Stimulated activated CD8-positive, alpha-beta memory T cell treated with anti-CD3 and anti-CD28 coated beads, Interleukin-15, amount 100 ng/mL, for 4 hours (primary cell): ENCODE data around the gene CSNK1A1L.

ENCODE experiments used
- DNase-seq, 2 donors: peaks; one replicate each; pipeline ENCODE4 v3.0.0-alpha.2; 2020; ENCODE audit warnings: low read depth in 2 of 2

The CSNK1A1L gene

DNA sequence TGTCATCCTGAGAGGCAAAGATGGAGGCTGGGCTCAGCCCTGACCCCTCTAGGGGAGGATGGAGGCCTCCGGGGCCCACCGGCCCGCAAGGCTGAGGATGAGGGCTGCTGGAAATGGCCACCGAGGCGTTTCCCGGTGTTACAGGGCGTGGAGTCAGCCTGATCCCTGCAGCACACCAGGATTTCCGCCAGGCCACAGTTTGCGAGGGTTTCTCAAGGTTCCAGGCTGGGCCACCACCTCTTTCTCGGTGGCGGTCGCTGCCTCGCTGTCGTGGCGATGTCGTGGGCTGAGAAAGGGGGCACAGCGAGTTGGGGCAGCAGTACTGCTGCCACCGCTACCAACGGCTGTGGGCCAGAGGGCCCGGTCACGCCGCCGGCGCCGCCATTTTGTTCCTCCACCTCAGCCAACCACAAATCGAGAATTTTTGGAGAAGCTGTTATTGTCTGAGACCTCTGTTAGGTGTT, at the start of gene CSNK1A1L:
Gene CSNK1A1L, minus strand, starts transcription at position 414 of the 464 bp plus-strand sequence. Its CDS starts 408 bp downstream, at position 6.
- no peak for DNase-seq

DNA sequence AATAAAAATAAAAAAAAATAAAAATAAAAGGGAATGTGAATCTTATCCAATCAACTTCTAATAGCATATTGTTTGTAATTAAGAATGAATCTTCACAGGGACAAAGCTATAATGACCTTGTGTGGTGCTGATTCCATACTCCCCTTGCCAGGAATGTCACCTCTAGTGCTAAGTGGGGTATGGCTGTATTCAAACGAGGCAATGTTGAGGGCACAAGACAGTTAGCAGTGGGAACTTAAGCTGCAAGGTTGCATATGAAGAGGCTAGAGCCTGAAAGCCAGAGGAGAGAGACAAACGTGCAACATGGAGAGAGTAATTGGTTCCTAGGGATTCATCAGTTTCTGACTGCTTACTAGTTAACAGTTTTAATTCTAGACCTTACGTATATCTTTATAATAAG, 43.9 kb upstream of the CSNK1A1L start:
- no peak for DNase-seq

DNA sequence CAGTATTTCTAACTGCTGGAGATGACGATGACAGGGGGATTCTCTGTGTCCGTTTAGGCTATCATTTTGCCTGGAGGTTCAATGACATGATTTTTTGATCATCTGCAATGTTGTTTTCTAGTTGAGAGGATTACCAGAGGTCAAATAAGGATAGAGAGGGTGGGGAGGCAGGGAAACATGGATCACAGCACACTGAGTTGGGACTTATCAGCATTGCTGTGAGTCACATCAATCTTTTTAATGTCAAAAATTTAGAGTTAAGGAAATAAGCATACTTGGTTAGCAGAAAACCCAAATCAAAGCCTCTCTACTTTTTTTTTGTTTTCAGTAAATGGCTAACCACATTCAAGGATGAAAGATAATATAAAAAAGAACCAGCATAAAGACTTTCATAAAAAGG, 43.0 kb upstream of the CSNK1A1L start:
- DNase-seq, result no peak

DNA sequence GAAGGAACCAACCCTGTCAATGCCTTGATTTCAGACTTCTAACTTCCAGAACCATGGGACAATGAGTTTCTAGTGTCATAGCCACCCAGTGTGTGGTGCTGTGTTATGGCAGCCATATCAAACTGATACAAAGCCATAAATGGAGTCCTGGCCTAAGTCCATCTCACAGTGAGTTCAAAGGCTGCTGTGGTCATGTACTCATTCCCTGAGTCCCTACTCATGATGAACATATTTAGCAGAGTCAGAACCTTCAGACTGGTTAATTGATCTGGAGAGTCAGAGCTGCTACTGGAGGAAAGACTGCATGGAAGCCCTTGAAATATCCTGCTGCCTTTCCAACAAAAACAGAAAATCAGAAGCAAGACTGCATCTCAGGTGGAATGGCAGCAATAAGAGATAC, 39.2 kb upstream of the CSNK1A1L start:
- DNase-seq, result no peak

DNA sequence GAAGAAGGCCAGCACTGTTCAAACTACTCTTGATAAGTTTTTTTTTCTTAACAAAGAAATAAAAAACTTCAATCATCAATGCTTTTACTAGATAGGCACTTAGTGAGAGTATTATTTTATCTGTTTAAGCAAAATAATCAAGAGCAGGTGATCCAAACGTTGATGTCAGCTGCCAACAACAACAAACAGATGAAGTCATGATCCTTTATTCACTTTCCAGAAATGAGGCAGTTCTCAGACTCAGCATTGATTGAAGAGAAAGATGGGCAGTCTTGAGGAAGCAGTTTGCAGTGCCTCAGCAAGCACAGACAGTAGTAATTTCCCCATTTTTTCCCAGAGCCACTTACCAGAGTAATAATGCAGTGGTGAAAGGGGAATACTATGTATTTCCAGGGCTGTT, 38.4 kb upstream of the CSNK1A1L start:
- DNase-seq, result no peak

DNA sequence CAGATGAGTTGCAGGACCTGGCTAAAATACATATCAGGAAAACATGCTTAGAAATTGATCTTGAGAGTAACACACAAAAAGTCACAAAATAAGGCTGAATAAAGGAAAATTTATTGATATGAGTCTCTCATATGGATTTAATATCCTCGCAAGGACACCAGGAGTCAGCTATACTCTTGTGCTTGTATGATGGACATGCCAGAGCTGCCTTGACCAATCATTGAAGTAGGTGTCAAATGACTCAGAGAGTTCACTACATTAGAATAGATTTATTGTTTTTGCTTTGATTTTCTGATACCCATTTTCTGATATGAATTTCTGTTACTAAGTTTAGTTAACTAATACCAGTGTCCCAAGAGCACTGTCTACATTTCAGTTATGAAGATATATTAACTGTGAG, 37.4 kb upstream of the CSNK1A1L start:
- DNase-seq, result no peak

DNA sequence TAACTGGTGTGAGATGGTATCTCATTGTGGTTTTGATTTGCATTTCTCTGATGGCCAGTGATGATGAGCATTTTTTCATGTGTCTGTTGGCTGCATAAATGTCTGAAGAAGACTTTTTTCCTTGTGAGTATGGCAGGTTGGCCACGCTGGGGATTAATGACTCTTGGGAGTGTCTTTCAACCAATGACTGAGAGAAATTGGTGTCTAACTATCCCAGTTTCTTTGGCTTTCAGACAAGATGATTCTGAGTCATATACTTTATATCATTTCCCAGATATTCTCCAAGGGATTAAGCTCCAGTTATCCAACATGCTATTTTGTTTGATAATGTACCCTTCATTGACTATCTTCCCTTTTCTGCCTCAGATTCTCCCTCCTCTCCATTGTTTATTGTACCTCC, 35.5 kb upstream of the CSNK1A1L start:
- DNase-seq, result no peak

DNA sequence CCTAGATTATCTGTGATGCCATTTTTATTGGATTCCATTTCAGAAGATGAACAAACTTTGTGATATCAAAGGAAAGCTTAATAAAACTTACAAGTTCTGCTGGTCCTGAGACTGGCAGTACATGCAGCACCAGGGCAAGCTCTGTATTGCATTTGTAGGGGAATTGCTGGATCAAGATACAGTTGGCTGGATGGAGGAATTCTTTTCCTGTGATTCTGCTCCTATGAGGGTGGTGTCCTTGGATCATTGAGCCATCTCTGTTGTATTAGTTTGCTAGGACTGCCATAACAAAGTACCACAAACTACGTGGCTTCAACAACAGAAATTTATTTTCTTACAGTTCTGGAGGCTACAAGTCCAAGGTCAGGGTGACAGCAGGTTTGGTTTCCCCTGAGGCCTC, 33.9 kb upstream of the CSNK1A1L start:
- no peak for DNase-seq

DNA sequence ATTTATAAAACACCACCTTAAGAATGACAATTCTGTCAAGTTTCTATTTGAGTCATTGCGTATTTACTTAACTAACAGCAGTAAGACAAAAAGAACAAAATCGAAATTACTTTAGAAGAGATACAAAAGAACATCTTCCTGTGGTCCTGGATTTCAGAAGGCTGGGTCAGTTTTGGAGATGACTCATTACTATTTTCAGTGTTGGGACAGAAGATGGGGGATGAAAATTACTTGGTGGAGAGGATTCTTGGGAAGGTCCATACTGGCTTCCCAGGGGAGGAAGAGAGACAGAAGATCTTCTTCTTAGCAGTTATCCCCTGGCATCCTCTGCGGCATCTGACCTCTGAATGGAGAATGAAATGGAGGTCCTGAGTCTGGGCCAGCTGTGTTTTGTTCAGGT, 33.5 kb upstream of the CSNK1A1L start:
- no peak for DNase-seq

DNA sequence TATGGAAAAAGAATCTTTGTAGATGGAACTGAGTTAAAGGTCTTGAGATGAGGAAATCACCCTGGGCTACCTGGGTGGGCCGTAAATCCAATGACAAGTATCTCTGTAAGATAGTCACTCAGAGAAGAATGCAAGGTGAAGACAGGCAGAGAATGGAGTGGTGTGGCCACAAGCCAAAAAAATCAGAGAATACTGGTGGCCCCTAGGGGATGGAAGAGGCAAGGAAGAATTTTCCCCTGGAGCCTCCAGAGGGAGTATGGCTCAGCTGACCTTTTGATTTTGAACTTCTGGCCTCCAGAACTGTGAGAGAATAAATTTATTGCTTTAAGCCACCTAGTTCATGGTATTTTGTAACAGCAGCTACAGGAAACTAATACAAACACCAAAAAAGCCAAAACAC, 32.7 kb upstream of the CSNK1A1L start:
- no peak for DNase-seq

DNA sequence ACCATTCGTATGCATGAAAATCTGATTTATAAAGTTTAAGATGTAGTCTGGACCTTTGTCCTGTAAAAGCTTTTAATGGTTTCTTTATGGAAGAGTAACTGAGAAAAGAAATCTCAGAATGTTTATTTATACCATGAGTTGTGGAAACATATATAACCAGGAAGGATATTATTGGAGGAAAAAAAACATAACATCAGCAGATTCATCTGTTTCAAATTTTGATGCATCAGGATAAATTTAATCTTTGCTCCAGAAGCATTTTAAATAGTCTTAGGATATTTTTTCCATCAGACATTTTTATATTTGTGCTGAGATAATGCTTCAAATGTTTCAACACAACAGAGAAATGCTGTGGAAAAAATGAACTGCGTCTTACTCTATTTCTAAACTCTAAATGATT, 31.2 kb upstream of the CSNK1A1L start:
- DNase-seq, result no peak

DNA sequence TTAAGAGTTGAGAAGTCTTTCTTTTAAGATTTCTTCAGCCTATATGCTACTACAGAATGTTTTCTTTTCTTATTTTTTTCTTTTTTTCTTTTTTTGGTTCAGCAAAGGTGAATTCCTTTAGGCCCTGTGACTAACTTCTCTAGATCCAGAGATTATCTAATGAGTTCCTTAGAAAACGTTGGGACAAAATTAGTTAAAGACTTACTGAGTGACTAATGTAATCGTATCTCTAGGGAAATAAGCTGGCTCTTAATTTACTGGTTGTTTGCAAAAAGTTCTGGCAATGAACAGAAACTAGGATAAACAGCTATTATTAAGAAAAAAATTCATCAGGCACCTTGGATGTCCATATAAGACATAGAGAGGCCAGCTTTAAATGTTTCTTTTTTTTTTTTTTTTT, 30.7 kb upstream of the CSNK1A1L start:
- DNase-seq, result no peak

DNA sequence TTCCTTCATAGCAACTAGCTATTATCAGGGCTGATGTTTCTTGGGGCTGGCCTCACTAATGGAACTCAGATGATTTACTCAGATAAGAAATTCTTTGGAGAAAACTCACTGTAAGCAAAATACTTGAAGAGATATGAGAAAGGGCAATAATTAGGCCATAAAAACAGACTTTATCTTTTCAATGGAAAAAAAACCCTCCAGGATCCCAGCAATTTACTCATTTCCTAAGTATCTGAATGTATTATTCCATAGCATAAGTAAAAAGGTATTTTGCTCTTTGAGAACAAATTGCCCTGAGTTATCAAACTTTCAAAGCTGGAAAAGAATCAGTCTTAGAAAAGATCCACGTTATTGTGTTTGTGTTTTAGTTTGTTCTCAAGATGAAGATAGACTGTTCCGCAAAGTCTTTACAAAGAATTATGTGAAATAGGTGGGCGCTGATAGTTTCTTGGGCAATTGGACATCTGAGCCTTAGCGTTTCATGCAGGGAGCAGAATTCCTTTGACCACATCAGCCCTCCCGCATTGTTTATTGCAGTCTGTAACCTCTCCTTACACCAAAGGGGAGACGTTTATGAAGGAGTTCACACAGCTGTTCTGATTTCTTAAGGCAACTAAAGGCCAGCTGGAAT, 29.1 kb upstream of the CSNK1A1L start:
- no peak for DNase-seq

DNA sequence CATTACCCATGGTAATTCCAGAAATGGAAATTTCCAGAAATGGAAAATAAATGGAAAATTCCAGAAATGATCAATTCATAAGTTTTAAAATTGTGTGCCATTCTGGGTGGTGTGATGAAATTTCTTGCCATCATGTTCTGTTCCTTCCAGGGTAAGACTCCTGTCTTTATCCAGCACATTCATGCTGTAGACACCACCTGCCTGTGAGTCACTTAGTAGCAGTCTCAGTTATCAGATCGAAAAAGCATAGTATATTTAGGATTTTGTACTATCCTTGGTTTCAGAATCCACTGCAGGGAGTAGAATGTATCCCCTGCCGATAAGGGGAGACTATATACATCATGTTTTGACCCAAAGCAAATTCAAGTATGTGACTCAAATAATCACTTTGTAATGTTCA, 26.7 kb upstream of the CSNK1A1L start:
- no peak for DNase-seq

DNA sequence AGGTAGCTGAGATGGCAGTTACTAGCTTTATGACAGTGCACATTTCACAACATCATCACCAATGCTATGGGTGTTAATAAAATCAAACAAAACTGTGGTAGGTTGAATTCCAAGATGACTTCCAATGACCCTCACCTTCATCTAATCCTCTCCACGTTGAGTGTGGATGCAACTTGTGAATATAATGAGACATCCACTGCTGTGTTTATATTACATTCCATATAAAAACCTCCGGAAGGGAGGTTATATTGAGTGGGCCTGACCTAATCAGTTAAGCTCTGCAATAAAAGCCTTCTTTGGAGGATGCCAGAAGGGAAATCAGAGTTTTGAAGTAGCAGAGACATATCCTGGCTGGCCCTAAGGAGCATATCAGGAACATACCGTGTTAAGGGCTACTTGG, 25.6 kb upstream of the CSNK1A1L start:
- no peak for DNase-seq

DNA sequence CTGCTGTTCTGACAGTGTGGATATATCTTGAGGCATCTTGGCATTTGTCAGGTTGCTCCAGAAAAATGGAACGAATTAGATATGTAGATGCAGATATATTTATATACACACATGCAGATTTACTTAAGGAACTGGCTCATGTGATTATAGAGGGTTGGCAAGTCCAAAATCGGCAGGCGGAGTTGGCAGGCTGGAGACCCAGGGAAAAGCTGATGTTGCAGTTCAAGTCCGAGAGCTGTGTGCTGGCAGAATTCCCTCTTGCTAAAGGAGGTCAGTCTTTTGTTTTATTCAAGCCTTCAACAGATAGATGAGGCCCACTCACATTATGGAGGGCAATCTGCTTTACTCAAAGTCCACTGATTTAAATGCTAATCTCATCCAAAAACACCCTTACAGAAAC, 24.4 kb upstream of the CSNK1A1L start:
- DNase-seq, result no peak

DNA sequence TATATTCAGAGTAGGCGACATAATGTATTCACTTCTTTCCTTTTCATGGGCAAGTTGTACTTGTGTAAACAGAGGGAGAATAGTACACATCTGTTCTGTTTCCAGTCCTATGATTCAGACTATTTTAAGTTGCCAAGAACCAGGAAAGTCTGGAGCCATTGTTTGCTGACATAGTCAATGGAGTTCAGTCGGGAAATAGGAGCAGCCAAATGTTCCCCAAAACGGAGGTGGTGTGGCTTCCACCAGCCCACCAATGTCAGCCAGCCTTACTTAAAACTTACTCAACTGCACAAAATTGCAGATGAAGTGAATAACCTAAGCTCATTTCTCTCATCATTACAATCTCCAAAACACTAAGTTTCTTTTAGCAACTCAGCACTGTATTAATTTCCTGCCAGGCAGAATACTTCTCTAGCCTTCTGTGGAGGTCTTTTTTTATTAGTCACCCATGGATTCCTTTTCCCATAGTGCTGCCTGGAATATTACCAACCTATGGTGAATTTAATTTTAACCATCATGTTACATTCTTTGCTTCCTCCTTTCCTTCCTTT, 22.3 kb upstream of the CSNK1A1L start:
- DNase-seq, result no peak

DNA sequence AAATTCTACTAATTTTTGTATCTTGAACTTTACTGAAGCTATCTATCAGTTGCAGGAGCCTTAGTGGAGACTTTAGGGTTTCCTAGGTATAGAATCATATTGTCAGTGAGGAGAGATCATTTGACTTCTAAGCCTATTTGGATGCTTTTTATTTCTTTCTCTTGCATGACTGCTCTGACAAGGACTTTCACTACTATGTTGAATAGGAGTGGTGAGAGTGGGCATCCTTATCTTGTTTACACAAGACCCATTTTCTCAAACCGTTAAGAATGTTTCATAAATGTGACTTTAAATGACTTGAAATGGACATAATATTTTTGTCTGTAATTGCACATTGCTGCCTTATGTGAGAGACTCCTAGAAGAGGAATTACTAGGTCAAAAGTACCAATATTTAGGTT, 17.9 kb upstream of the CSNK1A1L start:
- DNase-seq, result no peak

DNA sequence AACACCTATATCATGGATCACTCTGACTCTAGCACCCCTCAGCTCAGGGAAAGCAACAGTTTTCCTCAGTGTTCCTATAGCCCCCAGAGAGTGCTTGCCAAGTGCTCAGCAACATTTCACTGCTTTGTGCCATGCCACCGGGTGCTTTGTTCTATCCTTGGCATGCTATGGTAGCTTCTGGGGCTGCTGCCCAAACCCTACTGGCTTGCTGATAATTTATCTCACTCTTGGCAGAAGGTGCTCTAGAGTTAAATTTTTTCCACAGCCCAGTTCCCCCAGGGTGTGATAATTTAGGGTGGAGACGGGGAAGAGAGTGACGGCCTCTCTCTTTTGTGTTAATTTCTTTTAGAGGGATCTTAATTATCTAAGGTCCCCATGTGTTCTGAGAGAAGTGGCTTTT, 12.6 kb upstream of the CSNK1A1L start:
- no peak for DNase-seq

DNA sequence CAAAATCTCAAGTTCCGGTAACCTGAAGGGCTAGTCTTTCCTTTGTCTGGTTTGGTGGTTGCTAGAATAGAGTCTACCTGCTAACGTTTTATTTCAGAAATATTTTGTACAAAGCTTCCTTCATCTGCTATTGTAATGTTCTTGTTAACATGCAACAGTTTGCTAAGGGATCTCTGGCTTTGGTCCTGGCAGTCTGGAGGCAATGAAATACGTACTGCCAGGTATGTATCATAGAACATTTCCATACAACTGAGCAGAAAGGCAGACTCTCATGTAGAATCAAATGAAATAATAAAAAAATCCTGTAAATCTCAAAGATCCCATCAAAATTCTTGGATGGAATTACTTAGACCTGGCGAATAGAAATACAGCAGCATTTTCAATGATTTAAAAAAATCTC, 8.8 kb upstream of the CSNK1A1L start:
- no peak for DNase-seq

DNA sequence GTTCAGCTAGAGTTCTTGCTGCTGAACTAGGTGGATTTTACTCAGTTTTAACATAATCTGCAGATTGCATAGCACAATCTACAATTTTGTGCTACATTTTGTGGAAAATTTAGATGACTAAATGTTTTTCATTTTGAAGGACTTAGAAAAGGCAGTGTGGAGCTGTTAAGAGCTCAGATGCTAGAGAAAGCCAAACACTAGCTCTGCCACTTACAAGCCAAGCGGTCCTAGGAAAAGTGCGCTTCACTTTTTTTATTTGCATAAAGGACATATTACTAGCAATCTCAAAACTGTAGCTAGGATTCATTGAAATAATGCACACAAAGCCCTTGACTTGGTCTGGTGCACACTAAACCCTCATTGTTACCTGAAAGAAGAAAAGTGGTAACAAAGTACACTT, 8.1 kb upstream of the CSNK1A1L start:
- DNase-seq, result no peak

DNA sequence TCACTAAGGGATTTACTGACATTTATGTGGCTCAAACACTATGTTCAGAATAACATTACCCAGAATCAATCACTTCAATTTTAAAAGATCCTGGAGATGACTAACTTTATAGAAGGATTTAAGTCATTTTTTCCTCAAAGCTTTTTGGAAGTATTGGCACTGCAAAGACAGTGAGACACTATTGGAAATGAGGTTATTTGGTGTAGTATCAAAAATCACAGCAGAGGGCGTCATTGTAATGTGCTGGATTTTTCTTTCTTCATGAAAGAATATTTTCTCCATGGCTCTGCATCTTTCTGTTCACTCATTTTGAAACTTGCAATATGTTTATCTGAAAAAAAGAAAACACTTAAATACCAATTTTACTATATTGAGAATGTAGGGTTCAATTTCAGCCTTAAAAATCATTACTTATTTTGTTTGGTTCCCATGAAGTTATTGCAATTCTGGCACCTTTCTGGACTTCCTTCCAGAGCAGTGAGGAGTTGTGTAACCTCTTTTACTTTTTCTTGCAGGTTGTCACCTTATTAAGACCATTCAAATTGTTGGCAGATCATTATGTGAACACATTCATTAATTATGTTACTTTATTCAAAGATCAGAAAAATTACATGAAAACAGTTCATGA, 3.7 kb upstream of the CSNK1A1L start:
- DNase-seq, result no peak

DNA sequence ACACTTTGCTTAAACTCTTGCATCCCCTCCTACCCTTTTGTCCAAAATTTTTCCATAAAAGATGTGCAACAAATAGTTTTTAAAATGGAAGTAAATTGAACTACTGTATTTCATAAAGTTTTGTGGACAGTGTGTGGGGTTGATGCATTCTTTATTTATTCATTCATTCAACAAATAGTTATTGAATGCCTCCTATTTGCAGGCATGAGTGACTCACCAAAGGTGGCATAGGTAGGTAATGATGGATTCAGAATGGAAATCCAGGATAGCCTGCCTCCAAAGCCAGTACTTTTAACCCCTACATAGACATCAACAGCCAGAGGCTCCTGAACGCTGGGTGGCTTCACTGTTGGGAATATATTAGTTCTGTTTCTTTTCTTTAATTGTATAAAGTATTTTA, 2.4 kb upstream of the CSNK1A1L start:
- DNase-seq, result no peak

DNA sequence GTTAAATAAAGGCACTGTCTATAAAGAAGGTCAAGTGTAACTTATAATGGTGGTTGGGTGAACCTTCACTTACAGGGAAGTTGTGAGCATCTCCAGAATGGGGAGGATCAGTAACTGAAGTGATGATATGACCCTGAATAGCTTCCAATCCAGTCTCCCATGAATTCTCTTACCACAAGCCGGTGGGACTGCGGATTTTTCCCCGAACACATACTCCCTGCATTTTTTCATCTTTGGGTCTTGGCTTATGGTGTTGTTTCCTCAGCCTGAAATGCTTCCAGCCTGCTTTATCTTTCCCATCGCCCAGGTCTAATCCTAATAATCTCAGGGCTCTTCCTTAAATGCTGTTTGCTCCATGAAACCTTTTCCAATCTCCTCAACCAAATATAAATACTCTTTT, 2.0 kb upstream of the CSNK1A1L start:
- DNase-seq, result no peak
